NCI-H82 treated with DMSO at 0.1 percent for 48 hours (cell line): ENCODE measurements around the gene SLAMF9.

Experiments used
- DNase-seq: peaks from one replicate; lab custom pipeline; 2025; ENCODE audit not compliant: unreplicated experiment; lab: John Stamatoyannopoulos, UW

The SLAMF9 gene

GRCh38 chr1:159947942-159948341 is 6.1 kb downstream of the SLAMF9 start:
- no peak for DNase-seq

- DNase-seq: no peak
Observed at GRCh38 chr1:159946242-159947187, 7.5 kb downstream of the SLAMF9 start.

GRCh38 chr1:159945483-159946241 is 8.4 kb downstream of the SLAMF9 start, which contains the start of gene IGSF9:
Gene IGSF9, minus strand, starts transcription at chr1:159945613. Its CDS starts 2,159 bp downstream, at chr1:159943454.
- peak; percentile 93 for DNase-seq

GRCh38 chr1:159944623-159945455 is 9.2 kb downstream of the SLAMF9 start:
- DNase-seq: no peak

GRCh38 chr1:159943908-159944622 is 10.0 kb downstream of the SLAMF9 start:
- no peak for DNase-seq

GRCh38 chr1:159943278-159943640 is 10.8 kb downstream of the SLAMF9 start:
- no peak for DNase-seq

GRCh38 chr1:159942632-159943277 is 11.3 kb downstream of the SLAMF9 start:
- DNase-seq: no peak

GRCh38 chr1:159941591-159942560 is 12.2 kb downstream of the SLAMF9 start:
- peak; percentile 61 for DNase-seq

GRCh38 chr1:159941141-159941540 is 12.9 kb downstream of the SLAMF9 start:
- no peak for DNase-seq

GRCh38 chr1:159940006-159940620 is 13.9 kb downstream of the SLAMF9 start:
- no peak for DNase-seq

- no peak for DNase-seq
Observed at GRCh38 chr1:159939678-159940002, 14.4 kb downstream of the SLAMF9 start.

GRCh38 chr1:159938905-159939677 is 14.9 kb downstream of the SLAMF9 start:
- no peak for DNase-seq

GRCh38 chr1:159938211-159938852 is 15.7 kb downstream of the SLAMF9 start:
- peak; percentile 78 for DNase-seq

- DNase-seq: no peak
Observed at GRCh38 chr1:159937054-159937750, 16.8 kb downstream of the SLAMF9 start.

GRCh38 chr1:159936273-159936904 is 17.6 kb downstream of the SLAMF9 start:
- peak; percentile 37 for DNase-seq

- no peak for DNase-seq
Observed at GRCh38 chr1:159935719-159936272, 18.2 kb downstream of the SLAMF9 start.
